K562 (cell line): ENCODE measurements around the gene KLF4. TPM values are rescaled to one million over a fixed set of nuclear protein-coding genes. Genes with fewer than 3 reads are reported as not detected.

ENCODE experiments used
- ATAC-seq: fragments of 200-7000 bp; cut with Tn5 transposase; 3 replicates; pipeline ENCODE4 v1.9.1; 2020; ENCODE audit warnings: moderate library complexity
- BruUV-seq: library from RNA; stranded (reverse); fragments of 400-500 nt; replicated peaks from 2 replicates; lab custom pipeline; 2021; lab: Mats Ljungman, UMichigan
- CTCF ChIA-PET: fragments of 300-600 bp; formaldehyde crosslinking; extraction: SDS; loops from one replicate; lab custom pipeline; 2021; ENCODE audit warnings: low intra/inter-chr PET ratio; lab: Yijun Ruan, JAX
- POLR2A ChIA-PET: fragments of 300-600, 350-650 bp; sonication (Branson Sonifier 250); formaldehyde crosslinking; extraction: SDS; loops from one replicate; lab custom pipeline; 2021; ENCODE audit warnings: antibody characterized with exemption, inconsistent platforms; lab: Yijun Ruan, JAX
- DNase-seq, 4 experiments: peaks; one replicate each; pipeline versions ENCODE4 v3.0.0 to v3.0.0-alpha.2; 2011 to 2018; ENCODE audit warnings: low spot score in 3 of 4, mixed read lengths in 3 of 4; ENCODE audit errors: extremely low read depth in 1 of 4
- FAIRE-seq: peaks from 2 replicates; lab custom pipeline; 2011; peaks lifted over from hg19 to GRCh38; lab: Jason Lieb, UNC
- H2AFZ ChIP-seq: 2 replicates; pipeline ENCODE4 v1.6.0; 2011; ENCODE audit warnings: low read depth, low read length, control low read depth, inconsistent platforms
- H3K27ac ChIP-seq: fragments of 200-600 bp; 3 replicates; pipeline ENCODE4 v1.8.0; 2011; ENCODE audit warnings: low read depth, mild to moderate bottlenecking, control low read depth, inconsistent platforms, low read length, moderate library complexity, mixed read lengths; ENCODE audit errors: extremely low read depth
- H3K27me3 ChIP-seq, 2 experiments: fragments of 300-600 bp in 1 of 2; 2 replicates in 1 of 2; 3 replicates in 1 of 2; pipeline versions ENCODE4 v1.6.0 to v1.8.0; 2011; ENCODE audit warnings: inconsistent platforms in 2 of 2, low read length in 2 of 2, mild to moderate bottlenecking in 1 of 2, mixed read lengths in 1 of 2, moderate library complexity in 1 of 2; ENCODE audit not compliant: control insufficient read depth in 2 of 2, insufficient read depth in 2 of 2
- H3K36me3 ChIP-seq: fragments of 300-600 bp; 3 replicates; pipeline ENCODE4 v1.8.0; 2011; ENCODE audit warnings: mild to moderate bottlenecking, low read length, inconsistent platforms; ENCODE audit not compliant: control insufficient read depth, insufficient read depth
- H3K4me1 ChIP-seq, 2 experiments: fragments of 200-600 bp in 1 of 2; replicated peaks in 1 of 2; 2 replicates in 1 of 2; 3 replicates in 1 of 2; pipeline versions ENCODE4 v1.5.1 to v1.8.0; 2011; ENCODE audit warnings: inconsistent platforms in 2 of 2, low read length in 2 of 2, mild to moderate bottlenecking in 1 of 2, mixed read lengths in 1 of 2, moderate library complexity in 1 of 2; ENCODE audit not compliant: control insufficient read depth in 2 of 2, insufficient read depth in 2 of 2
- H3K4me2 ChIP-seq: 2 replicates; pipeline ENCODE4 v1.6.1; 2011; ENCODE audit warnings: low read length, control low read depth, inconsistent platforms, mixed read lengths; ENCODE audit not compliant: insufficient read depth
- H3K4me3 ChIP-seq: fragments of 200-600 bp; sonication (generic), shearing (Covaris generic); 2 replicates; pipeline ENCODE4 v1.5.1; 2016; ENCODE audit warnings: control low read depth, inconsistent platforms
- H3K79me2 ChIP-seq: fragments of 200-600 bp; 3 replicates; pipeline ENCODE4 v1.8.0; 2011; ENCODE audit warnings: low read length, inconsistent platforms; ENCODE audit not compliant: control insufficient read depth, insufficient read depth
- H3K9ac ChIP-seq, 2 experiments: 2 replicates each; pipeline versions ENCODE4 v1.6.0 to v1.6.1; 2011; ENCODE audit warnings: low read depth in 2 of 2, low read length in 2 of 2, control low read depth in 1 of 2, inconsistent platforms in 1 of 2, mild to moderate bottlenecking in 1 of 2, mixed read lengths in 1 of 2; ENCODE audit not compliant: insufficient read depth in 1 of 2
- H3K9me1 ChIP-seq: one replicate; pipeline ENCODE4 v1.6.0; 2011; ENCODE audit warnings: inconsistent platforms, mild to moderate bottlenecking, low read length, moderate library complexity; ENCODE audit not compliant: control insufficient read depth, insufficient read depth
- H3K9me3 ChIP-seq: replicated peaks from 2 replicates; pipeline ENCODE4 v1.5.1; 2011; ENCODE audit warnings: low read depth, low read length, inconsistent platforms; ENCODE audit not compliant: control insufficient read depth, insufficient read depth
- H4K20me1 ChIP-seq: replicated peaks from 2 replicates; pipeline ENCODE4 v1.6.1; 2011; ENCODE audit warnings: low read length, inconsistent platforms, mixed read lengths; ENCODE audit not compliant: control insufficient read depth, insufficient read depth
- CBX8 ChIP-seq: fragments of 200-600 bp; sonication (generic); IDR thresholded peaks from 2 replicates; pipeline ENCODE4 v1.6.1; 2012; ENCODE audit warnings: borderline replicate concordance, mixed run types, low read depth, mild to moderate bottlenecking, moderate library complexity, mixed read lengths, low read length, control low read depth, inconsistent platforms; ENCODE audit not compliant: poor library complexity, severe bottlenecking; ENCODE audit errors: extremely low read depth
- EZH2 ChIP-seq: IDR thresholded peaks from 2 replicates; pipeline ENCODE4 v1.6.1; 2012; ENCODE audit warnings: low read depth, mild to moderate bottlenecking, inconsistent platforms, low read length, borderline replicate concordance
- FOS ChIP-seq: IDR thresholded peaks from 3 replicates; pipeline ENCODE4 v1.6.1; 2011; ENCODE audit not compliant: insufficient read length; ENCODE audit errors: extremely low read depth
- FOXP1 ChIP-seq: sonication (generic); formaldehyde crosslinking; IDR thresholded peaks from 2 replicates; pipeline ENCODE4 v1.8.0; 2022; ENCODE audit warnings: mild to moderate bottlenecking, missing genetic modification reagents
- HINFP ChIP-seq: fragments of 450-650 bp; conservative IDR thresholded peaks from 2 replicates; pipeline ENCODE4 v1.6.1; 2016; ENCODE audit warnings: missing genetic modification characterization, low read depth, mild to moderate bottlenecking, control low read depth, missing compliant biosample characterization
- HNRNPH1 ChIP-seq: fragments of 200-400 bp; formaldehyde crosslinking; optimal IDR thresholded peaks from 2 replicates; pipeline ENCODE3; 2017; ENCODE audit warnings: low read depth, mild to moderate bottlenecking, low read length, moderate library complexity
- NFATC3 ChIP-seq: fragments of 450-650 bp; IDR thresholded peaks from 2 replicates; pipeline ENCODE4 v1.6.1; 2017; ENCODE audit warnings: mild to moderate bottlenecking
- RFX1 ChIP-seq: fragments of 450-650 bp; IDR thresholded peaks from 2 replicates; pipeline ENCODE4 v1.6.1; 2016; ENCODE audit warnings: mild to moderate bottlenecking, moderate library complexity
- RNF2 ChIP-seq: sonication (generic); IDR thresholded peaks from 2 replicates; pipeline ENCODE4 v1.6.1; 2016
- SNIP1 ChIP-seq: fragments of 450-650 bp; IDR thresholded peaks from 2 replicates; pipeline ENCODE4 v1.7.1; 2017; ENCODE audit warnings: low read depth, mild to moderate bottlenecking
- TSC22D4 ChIP-seq: fragments of 450-650 bp; IDR thresholded peaks from 2 replicates; pipeline ENCODE4 v1.6.1; 2016; ENCODE audit warnings: missing genetic modification characterization, missing biosample characterization, control low read depth
- XRCC3 ChIP-seq: fragments of 450-650 bp; IDR thresholded peaks from 2 replicates; pipeline ENCODE4 v1.6.1; 2017; ENCODE audit warnings: mild to moderate bottlenecking, moderate library complexity
- YY1 ChIP-seq, 3 experiments: IDR thresholded peaks; 2 replicates each; pipeline ENCODE4 v1.6.1; 2011; ENCODE audit warnings: low read length in 2 of 3, mild to moderate bottlenecking in 2 of 3, moderate library complexity in 2 of 3, borderline replicate concordance in 1 of 3, control low read depth in 1 of 3, low read depth in 1 of 3; ENCODE audit not compliant: insufficient read depth in 3 of 3, insufficient replicate concordance in 2 of 3, control insufficient read depth in 1 of 3, insufficient read length in 1 of 3; ENCODE audit errors: extremely low read depth in 1 of 3
- ZBTB43 ChIP-seq: sonication (generic); formaldehyde crosslinking; IDR thresholded peaks from 2 replicates; pipeline ENCODE4 v1.8.0; 2023; ENCODE audit warnings: mild to moderate bottlenecking, missing genetic modification reagents
- ZNF184 ChIP-seq: sonication (generic); formaldehyde crosslinking; IDR thresholded peaks from 2 replicates; pipeline ENCODE4 v1.5.0; 2020; ENCODE audit warnings: missing genetic modification reagents
- ZNF24 ChIP-seq: fragments of 450-650 bp; IDR thresholded peaks from 2 replicates; pipeline ENCODE4 v1.6.1; 2016
- WGBS: fragments of 100-300 bp; shearing (Covaris generic); methylation state at CpG from one replicate; pipeline ENCODE4 v1.1.6; 2016; ENCODE audit warnings: low coverage, mixed read lengths; ENCODE audit not compliant: insufficient coverage; ENCODE audit errors: missing lambda C conversion rate; 5-methylcytosine and 5-hydroxymethylcytosine counted together
- in situ Hi-C: fragments of 300-500 bp; cut with MboI; formaldehyde crosslinking; loops from 4 replicates; pipeline ENCODE4 v1.15.0; 2018; ENCODE audit warnings: inconsistent platforms, mixed read lengths
- intact Hi-C: fragments of 100-400 bp; cut with micrococcal nuclease; formaldehyde crosslinking; loops from 2 replicates; pipeline ENCODE4 v1.14.2; 2022
- polyA plus RNA-seq, 8 experiments: library from polyadenylated mRNA; depleted of rRNA in 4 of 8; stranded (reverse) in 5 of 8; unstranded in 3 of 8; fragments of >200 nt; fragmentation: Nextera tagmentation in 2 of 8; fragmentation: Illumina TruSeq in 1 of 8; extraction: Ambion mirVana in 2 of 8; extraction: Trizol in 1 of 8; gene quantifications; 2 replicates each; pipeline versions ENCODE4 v1.2.1 to v1.2.3, GENCODE V29; 2011 to 2014; ENCODE audit warnings: inconsistent platforms in 1 of 8, missing spikeins in 1 of 8
- total RNA-seq, 7 experiments: library from RNA; depleted of rRNA in 6 of 7; stranded (reverse); fragments of >200 nt in 6 of 7; fragmentation: Illumina TruSeq in 2 of 7; extraction: Trizol in 2 of 7; gene quantifications; 2 replicates each; pipeline versions ENCODE4 v1.2.1 to v1.2.3, GENCODE V29; 2011 to 2021; ENCODE audit warnings: low replicate concordance in 1 of 7
- TF ChIP-seq, protein P1 (sequence below): sonication (generic); IDR thresholded peaks from 2 replicates; pipeline ENCODE4 v1.6.1; 2016

KLF4 gene
- total and polyA plus RNA-seq, 9 of the 15 experiments (the other 6 are each of a cell fraction or from before 2014, with no cell fraction given), result 0.04 to 0.95 (median 0.22) TPM

GRCh38 chr9:107489687-107490605 lies at the start of gene KLF4 (continued):
- TF ChIP-seq YY1 (IDR thresholded peaks at IDR 0.05; ENCODE audit: borderline replicate concordance in 1 of 3, control insufficient read depth in 1 of 3, extremely low read depth in 1 of 3, insufficient read depth in 3 of 3, insufficient read length in 1 of 3, insufficient replicate concordance in 2 of 3, low read depth in 1 of 3, low read length in 2 of 3), result no peak
- TF ChIP-seq, all 486 proteins: peak for 48

DNA sequence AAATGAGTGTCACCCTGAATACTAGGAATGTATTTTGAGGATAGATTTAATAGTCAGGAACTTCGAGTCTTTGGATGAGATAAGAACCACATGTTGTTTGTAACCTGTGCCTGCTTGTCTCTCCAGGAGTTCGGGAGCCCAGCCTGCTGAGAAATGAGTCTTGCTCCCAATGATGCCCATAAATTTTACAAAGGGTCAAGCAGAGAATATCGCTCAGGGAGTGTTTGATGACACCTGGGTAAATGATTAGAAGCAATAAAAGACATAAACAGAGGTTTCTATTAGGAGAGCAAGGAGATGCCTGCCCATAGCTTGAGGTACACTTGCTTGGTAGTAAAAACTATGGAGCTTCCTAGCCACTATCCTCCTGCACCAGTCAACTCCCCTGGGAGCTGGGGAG lies 46.9 kb upstream of the KLF4 start:
- Histone ChIP-seq H3K9ac (no peak overlapping the region), H3K27me3 (peaks cover 6 to 15% of the 10 kb centered on the region in 2 experiments; a peak in 3 of 5 replicates), H3K9me3 (no peaks in the 10 kb centered on the region), H3K27ac (no peak overlapping the region), H3K9me1 (no peaks in the 10 kb centered on the region), H2AFZ (no peak overlapping the region), H3K4me3 (no peak overlapping the region), H4K20me1 (no peaks in the 10 kb centered on the region), H3K4me2 (no peak overlapping the region), H3K4me1 (no peaks in the 10 kb centered on the region; a peak in 1 of 5 replicates)
- no peak for FAIRE-seq
- in situ Hi-C loops (no loop called here), intact Hi-C loops (no loop called here)
- WGBS, result 0% methylated on average over 3 of the region's 3 CpGs
- ChIA-PET CTCF (interaction anchor here (0.5 kb wide), 1 partner anchor 13 kb away, joined by 3 read pairs; no protein-coding TSS in a partner anchor), POLR2A (no interaction called here)
- BruUV-seq, result no TSS peak
- DNase-seq, result no peak
- TF ChIP-seq FOXP1 (CRISPR knock-in tag) (no peak), TSC22D4 (tag) (no peak), CBX8 (no peak), HNRNPH1 (no peak), NFATC3 (no peak), XRCC3 (no peak), RNF2 (no peak), EZH2 (no peak), SNIP1 (no peak), ZNF184 (CRISPR knock-in tag) (no peak), RFX1 (no peak), FOS (no peak), ZBTB43 (CRISPR knock-in tag) (no peak), ZNF24 (no peak), HINFP (tag) (no peak)
- TF ChIP-seq, protein P1, sequence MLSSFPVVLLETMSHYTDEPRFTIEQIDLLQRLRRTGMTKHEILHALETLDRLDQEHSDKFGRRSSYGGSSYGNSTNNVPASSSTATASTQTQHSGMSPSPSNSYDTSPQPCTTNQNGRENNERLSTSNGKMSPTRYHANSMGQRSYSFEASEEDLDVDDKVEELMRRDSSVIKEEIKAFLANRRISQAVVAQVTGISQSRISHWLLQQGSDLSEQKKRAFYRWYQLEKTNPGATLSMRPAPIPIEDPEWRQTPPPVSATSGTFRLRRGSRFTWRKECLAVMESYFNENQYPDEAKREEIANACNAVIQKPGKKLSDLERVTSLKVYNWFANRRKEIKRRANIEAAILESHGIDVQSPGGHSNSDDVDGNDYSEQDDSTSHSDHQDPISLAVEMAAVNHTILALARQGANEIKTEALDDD, result no peak
- TF ChIP-seq, all 486 proteins: peak for 0
- Histone ChIP-seq H3K36me3 (no peaks in the 10 kb centered on the region), H3K79me2 (no peaks in the 10 kb centered on the region)
- no peak for ATAC-seq
